HEK293 (cell line): ENCODE results near the gene AP1AR.

Experiments used
- SETDB1 ChIP-seq: IDR thresholded peaks from one replicate; pipeline ENCODE4 v1.6.1; 2017; ENCODE audit warnings: mild to moderate bottlenecking, low read length, moderate library complexity, mixed read lengths; ENCODE audit not compliant: insufficient read length
- ZBTB20 ChIP-seq: fragments of 450-650 bp; formaldehyde crosslinking; IDR thresholded peaks from 2 replicates; pipeline ENCODE4 v1.5.1; 2016; ENCODE audit warnings: missing biosample characterization, missing genetic modification characterization
- ZFP37 ChIP-seq: fragments of 450-650 bp; formaldehyde crosslinking; IDR thresholded peaks from 2 replicates; pipeline ENCODE4 v1.5.1; 2016; ENCODE audit warnings: missing biosample characterization, missing genetic modification characterization
- ZNF132 ChIP-seq: fragments of 450-650 bp; formaldehyde crosslinking; IDR thresholded peaks from 2 replicates; pipeline ENCODE4 v1.5.1; 2017; ENCODE audit warnings: missing biosample characterization, missing genetic modification characterization, borderline replicate concordance
- ZNF133 ChIP-seq: fragments of 450-650 bp; formaldehyde crosslinking; IDR thresholded peaks from 2 replicates; pipeline ENCODE4 v1.5.1; 2016; ENCODE audit warnings: missing biosample characterization, missing genetic modification characterization
- ZNF138 ChIP-seq: fragments of 450-650 bp; formaldehyde crosslinking; IDR thresholded peaks from 2 replicates; pipeline ENCODE4 v1.5.1; 2016; ENCODE audit warnings: missing biosample characterization, missing genetic modification characterization, borderline replicate concordance
- ZNF140 ChIP-seq: fragments of 450-650 bp; formaldehyde crosslinking; IDR thresholded peaks from 2 replicates; pipeline ENCODE4 v1.5.1; 2016; ENCODE audit warnings: missing biosample characterization, missing genetic modification characterization
- ZNF248 ChIP-seq: fragments of 450-650 bp; formaldehyde crosslinking; IDR thresholded peaks from 2 replicates; pipeline ENCODE4 v1.5.1; 2017; ENCODE audit warnings: missing biosample characterization, missing genetic modification characterization
- ZNF311 ChIP-seq: fragments of 450-650 bp; formaldehyde crosslinking; IDR thresholded peaks from 2 replicates; pipeline ENCODE4 v1.5.1; 2017; ENCODE audit warnings: missing biosample characterization, missing genetic modification characterization, borderline replicate concordance
- ZNF366 ChIP-seq: fragments of 450-650 bp; formaldehyde crosslinking; conservative IDR thresholded peaks from 2 replicates; pipeline ENCODE4 v1.5.1; 2016; ENCODE audit warnings: missing biosample characterization, missing genetic modification characterization
- ZNF404 ChIP-seq: fragments of 450-650 bp; formaldehyde crosslinking; IDR thresholded peaks from 2 replicates; pipeline ENCODE4 v1.5.1; 2017; ENCODE audit warnings: missing biosample characterization, missing genetic modification characterization
- ZNF48 ChIP-seq: fragments of 450-650 bp; formaldehyde crosslinking; IDR thresholded peaks from 2 replicates; pipeline ENCODE4 v1.5.1; 2016; ENCODE audit warnings: missing biosample characterization, missing genetic modification characterization
- ZNF548 ChIP-seq: fragments of 450-650 bp; formaldehyde crosslinking; IDR thresholded peaks from 2 replicates; pipeline ENCODE4 v1.5.1; 2016; ENCODE audit warnings: missing biosample characterization, missing genetic modification characterization
- ZNF600 ChIP-seq: fragments of 450-650 bp; formaldehyde crosslinking; IDR thresholded peaks from 2 replicates; pipeline ENCODE4 v1.5.1; 2016; ENCODE audit warnings: missing biosample characterization, missing genetic modification characterization
- ZNF626 ChIP-seq: fragments of 450-650 bp; sonication (Bioruptor Pico); formaldehyde crosslinking; IDR thresholded peaks from 2 replicates; pipeline ENCODE4 v1.5.1; 2018; ENCODE audit warnings: missing biosample characterization, missing genetic modification characterization, inconsistent platforms
- ZNF747 ChIP-seq: fragments of 450-650 bp; formaldehyde crosslinking; IDR thresholded peaks from 2 replicates; pipeline ENCODE4 v1.5.1; 2016; ENCODE audit warnings: missing biosample characterization, missing genetic modification characterization
- ZNF792 ChIP-seq: fragments of 450-650 bp; formaldehyde crosslinking; IDR thresholded peaks from 2 replicates; pipeline ENCODE4 v1.5.1; 2016; ENCODE audit warnings: missing biosample characterization, missing genetic modification characterization
- ZNF830 ChIP-seq: fragments of 450-650 bp; IDR thresholded peaks from 2 replicates; pipeline ENCODE4 v1.5.0; 2018; ENCODE audit warnings: missing biosample characterization, missing genetic modification characterization, low read depth, mild to moderate bottlenecking, moderate library complexity
- TF ChIP-seq, protein P1 (sequence below): fragments of 450-650 bp; formaldehyde crosslinking; conservative IDR thresholded peaks from 2 replicates; pipeline ENCODE4 v1.5.1; 2016; ENCODE audit warnings: low read depth, missing biosample characterization, missing genetic modification characterization
- TF ChIP-seq, protein P2 (sequence below): fragments of 450-650 bp; IDR thresholded peaks from 2 replicates; pipeline ENCODE4 v1.5.1; 2018; ENCODE audit warnings: missing biosample characterization, missing genetic modification characterization
- TF ChIP-seq, protein P3 (sequence below): fragments of 450-650 bp; formaldehyde crosslinking; optimal IDR thresholded peaks from 2 replicates; pipeline ENCODE3; 2016; ENCODE audit warnings: missing biosample characterization, mild to moderate bottlenecking, missing genetic modification characterization
- TF ChIP-seq, protein P4 (sequence below): fragments of 450-650 bp; formaldehyde crosslinking; IDR thresholded peaks from 2 replicates; pipeline ENCODE4 v1.5.1; 2016; ENCODE audit warnings: missing biosample characterization, missing genetic modification characterization
- TF ChIP-seq, protein P5 (sequence below): fragments of 450-650 bp; formaldehyde crosslinking; IDR thresholded peaks from 2 replicates; pipeline ENCODE4 v1.5.1; 2016; ENCODE audit warnings: missing biosample characterization, missing genetic modification characterization
- TF ChIP-seq, protein P6 (sequence below): fragments of 450-650 bp; formaldehyde crosslinking; IDR thresholded peaks from 2 replicates; pipeline ENCODE4 v1.5.1; 2016; ENCODE audit warnings: missing biosample characterization, missing genetic modification characterization, borderline replicate concordance

The AP1AR gene

DNA sequence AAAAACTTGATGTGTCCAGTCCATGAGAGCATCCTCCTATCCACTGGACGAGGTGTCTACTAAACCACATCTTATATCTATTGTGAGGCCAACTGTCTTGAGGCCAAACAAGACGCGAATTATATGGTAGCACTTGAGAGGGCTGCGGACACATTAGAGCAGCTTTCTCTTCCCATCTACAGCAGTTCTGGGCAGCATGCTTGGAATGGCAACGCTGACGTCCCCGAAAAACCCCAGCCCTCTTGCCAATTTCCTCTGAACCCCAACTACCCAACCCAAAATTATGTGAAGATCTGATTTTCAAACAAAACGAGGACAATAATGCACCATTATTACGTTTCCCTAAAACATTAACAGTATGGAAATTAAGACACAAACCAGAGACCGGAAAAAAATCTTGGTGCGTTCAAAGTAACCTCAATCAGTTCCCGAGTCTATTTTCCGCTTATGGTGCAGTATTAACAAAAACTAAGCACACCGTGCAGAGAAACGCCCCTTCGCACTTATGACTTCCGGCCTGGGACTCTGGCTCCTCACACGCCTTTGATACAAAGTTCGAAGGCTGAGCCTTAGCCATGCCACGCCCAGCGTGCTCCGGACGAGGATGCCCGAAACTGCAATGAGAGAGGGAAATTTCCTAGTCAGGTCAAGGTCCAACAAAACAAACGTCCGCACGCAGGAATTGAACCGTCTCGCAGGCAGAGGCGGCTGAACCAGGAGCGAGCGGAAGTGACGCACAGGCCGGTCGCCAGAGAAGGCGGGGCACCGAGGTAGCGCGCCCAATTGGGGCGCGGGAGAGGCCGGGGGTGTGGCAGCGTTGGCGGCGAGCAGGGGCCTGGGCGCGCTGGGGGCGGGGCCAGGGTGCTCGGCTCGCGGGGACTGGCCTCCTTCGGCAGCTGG, 458 bp upstream of the AP1AR start (continued):
- TF ChIP-seq, protein P1, sequence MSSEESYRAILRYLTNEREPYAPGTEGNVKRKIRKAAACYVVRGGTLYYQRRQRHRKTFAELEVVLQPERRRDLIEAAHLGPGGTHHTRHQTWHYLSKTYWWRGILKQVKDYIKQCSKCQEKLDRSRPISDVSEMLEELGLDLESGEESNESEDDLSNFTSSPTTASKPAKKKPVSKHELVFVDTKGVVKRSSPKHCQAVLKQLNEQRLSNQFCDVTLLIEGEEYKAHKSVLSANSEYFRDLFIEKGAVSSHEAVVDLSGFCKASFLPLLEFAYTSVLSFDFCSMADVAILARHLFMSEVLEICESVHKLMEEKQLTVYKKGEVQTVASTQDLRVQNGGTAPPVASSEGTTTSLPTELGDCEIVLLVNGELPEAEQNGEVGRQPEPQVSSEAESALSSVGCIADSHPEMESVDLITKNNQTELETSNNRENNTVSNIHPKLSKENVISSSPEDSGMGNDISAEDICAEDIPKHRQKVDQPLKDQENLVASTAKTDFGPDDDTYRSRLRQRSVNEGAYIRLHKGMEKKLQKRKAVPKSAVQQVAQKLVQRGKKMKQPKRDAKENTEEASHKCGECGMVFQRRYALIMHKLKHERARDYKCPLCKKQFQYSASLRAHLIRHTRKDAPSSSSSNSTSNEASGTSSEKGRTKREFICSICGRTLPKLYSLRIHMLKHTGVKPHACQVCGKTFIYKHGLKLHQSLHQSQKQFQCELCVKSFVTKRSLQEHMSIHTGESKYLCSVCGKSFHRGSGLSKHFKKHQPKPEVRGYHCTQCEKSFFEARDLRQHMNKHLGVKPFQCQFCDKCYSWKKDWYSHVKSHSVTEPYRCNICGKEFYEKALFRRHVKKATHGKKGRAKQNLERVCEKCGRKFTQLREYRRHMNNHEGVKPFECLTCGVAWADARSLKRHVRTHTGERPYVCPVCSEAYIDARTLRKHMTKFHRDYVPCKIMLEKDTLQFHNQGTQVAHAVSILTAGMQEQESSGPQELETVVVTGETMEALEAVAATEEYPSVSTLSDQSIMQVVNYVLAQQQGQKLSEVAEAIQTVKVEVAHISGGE (tag by site-specific recombination) = peak; percentile 93
- TF ChIP-seq, protein P2, sequence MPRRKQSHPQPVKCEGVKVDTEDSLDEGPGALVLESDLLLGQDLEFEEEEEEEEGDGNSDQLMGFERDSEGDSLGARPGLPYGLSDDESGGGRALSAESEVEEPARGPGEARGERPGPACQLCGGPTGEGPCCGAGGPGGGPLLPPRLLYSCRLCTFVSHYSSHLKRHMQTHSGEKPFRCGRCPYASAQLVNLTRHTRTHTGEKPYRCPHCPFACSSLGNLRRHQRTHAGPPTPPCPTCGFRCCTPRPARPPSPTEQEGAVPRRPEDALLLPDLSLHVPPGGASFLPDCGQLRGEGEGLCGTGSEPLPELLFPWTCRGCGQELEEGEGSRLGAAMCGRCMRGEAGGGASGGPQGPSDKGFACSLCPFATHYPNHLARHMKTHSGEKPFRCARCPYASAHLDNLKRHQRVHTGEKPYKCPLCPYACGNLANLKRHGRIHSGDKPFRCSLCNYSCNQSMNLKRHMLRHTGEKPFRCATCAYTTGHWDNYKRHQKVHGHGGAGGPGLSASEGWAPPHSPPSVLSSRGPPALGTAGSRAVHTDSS (tag by site-specific recombination) = no peak
- no peak for TF ChIP-seq ZNF132 (tag by site-specific recombination)
- no peak for TF ChIP-seq ZNF830 (tag by site-specific recombination)
- TF ChIP-seq, protein P3, sequence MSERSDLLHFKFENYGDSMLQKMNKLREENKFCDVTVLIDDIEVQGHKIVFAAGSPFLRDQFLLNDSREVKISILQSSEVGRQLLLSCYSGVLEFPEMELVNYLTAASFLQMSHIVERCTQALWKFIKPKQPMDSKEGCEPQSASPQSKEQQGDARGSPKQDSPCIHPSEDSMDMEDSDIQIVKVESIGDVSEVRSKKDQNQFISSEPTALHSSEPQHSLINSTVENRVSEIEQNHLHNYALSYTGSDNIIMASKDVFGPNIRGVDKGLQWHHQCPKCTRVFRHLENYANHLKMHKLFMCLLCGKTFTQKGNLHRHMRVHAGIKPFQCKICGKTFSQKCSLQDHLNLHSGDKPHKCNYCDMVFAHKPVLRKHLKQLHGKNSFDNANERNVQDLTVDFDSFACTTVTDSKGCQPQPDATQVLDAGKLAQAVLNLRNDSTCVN (tag by site-specific recombination) = peak; percentile 91
- TF ChIP-seq ZNF248 = no peak
- no peak for TF ChIP-seq SETDB1
- TF ChIP-seq ZNF366 = peak; percentile 73
- TF ChIP-seq ZNF747 (tag by site-specific recombination) = no peak
- TF ChIP-seq, protein P4, sequence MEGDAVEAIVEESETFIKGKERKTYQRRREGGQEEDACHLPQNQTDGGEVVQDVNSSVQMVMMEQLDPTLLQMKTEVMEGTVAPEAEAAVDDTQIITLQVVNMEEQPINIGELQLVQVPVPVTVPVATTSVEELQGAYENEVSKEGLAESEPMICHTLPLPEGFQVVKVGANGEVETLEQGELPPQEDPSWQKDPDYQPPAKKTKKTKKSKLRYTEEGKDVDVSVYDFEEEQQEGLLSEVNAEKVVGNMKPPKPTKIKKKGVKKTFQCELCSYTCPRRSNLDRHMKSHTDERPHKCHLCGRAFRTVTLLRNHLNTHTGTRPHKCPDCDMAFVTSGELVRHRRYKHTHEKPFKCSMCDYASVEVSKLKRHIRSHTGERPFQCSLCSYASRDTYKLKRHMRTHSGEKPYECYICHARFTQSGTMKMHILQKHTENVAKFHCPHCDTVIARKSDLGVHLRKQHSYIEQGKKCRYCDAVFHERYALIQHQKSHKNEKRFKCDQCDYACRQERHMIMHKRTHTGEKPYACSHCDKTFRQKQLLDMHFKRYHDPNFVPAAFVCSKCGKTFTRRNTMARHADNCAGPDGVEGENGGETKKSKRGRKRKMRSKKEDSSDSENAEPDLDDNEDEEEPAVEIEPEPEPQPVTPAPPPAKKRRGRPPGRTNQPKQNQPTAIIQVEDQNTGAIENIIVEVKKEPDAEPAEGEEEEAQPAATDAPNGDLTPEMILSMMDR (tag by site-specific recombination) = no peak
- TF ChIP-seq ZNF600 (tag by site-specific recombination) = no peak
- TF ChIP-seq ZNF626 = no peak
- TF ChIP-seq ZNF792 (tag by site-specific recombination) = no peak
- no peak for TF ChIP-seq ZNF48 (tag by site-specific recombination)
- TF ChIP-seq ZNF548 = no peak
- peak; percentile 74 for TF ChIP-seq ZNF133
- 0 out of 2 replicates have a peak, but pooled peaks have one; percentile 8 for TF ChIP-seq ZBTB20 (tag by site-specific recombination)
- TF ChIP-seq, protein P5, sequence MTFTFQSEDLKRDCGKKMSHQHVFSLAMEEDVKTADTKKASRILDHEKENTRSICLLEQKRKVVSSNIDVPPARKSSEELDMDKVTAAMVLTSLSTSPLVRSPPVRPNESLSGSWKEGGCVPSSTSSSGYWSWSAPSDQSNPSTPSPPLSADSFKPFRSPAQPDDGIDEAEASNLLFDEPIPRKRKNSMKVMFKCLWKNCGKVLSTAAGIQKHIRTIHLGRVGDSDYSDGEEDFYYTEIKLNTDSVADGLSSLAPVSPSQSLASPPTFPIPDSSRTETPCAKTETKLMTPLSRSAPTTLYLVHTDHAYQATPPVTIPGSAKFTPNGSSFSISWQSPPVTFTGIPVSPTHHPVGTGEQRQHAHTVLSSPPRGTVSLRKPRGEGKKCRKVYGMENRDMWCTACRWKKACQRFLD (tag by site-specific recombination) = no peak
- TF ChIP-seq ZNF404 (tag by site-specific recombination) = no peak
- TF ChIP-seq ZFP37 (tag by site-specific recombination) = no peak
- no peak for TF ChIP-seq ZNF140
- no peak for TF ChIP-seq ZNF311 (tag by site-specific recombination)
- no peak for TF ChIP-seq ZNF138 (tag by site-specific recombination)
- TF ChIP-seq, protein P6, sequence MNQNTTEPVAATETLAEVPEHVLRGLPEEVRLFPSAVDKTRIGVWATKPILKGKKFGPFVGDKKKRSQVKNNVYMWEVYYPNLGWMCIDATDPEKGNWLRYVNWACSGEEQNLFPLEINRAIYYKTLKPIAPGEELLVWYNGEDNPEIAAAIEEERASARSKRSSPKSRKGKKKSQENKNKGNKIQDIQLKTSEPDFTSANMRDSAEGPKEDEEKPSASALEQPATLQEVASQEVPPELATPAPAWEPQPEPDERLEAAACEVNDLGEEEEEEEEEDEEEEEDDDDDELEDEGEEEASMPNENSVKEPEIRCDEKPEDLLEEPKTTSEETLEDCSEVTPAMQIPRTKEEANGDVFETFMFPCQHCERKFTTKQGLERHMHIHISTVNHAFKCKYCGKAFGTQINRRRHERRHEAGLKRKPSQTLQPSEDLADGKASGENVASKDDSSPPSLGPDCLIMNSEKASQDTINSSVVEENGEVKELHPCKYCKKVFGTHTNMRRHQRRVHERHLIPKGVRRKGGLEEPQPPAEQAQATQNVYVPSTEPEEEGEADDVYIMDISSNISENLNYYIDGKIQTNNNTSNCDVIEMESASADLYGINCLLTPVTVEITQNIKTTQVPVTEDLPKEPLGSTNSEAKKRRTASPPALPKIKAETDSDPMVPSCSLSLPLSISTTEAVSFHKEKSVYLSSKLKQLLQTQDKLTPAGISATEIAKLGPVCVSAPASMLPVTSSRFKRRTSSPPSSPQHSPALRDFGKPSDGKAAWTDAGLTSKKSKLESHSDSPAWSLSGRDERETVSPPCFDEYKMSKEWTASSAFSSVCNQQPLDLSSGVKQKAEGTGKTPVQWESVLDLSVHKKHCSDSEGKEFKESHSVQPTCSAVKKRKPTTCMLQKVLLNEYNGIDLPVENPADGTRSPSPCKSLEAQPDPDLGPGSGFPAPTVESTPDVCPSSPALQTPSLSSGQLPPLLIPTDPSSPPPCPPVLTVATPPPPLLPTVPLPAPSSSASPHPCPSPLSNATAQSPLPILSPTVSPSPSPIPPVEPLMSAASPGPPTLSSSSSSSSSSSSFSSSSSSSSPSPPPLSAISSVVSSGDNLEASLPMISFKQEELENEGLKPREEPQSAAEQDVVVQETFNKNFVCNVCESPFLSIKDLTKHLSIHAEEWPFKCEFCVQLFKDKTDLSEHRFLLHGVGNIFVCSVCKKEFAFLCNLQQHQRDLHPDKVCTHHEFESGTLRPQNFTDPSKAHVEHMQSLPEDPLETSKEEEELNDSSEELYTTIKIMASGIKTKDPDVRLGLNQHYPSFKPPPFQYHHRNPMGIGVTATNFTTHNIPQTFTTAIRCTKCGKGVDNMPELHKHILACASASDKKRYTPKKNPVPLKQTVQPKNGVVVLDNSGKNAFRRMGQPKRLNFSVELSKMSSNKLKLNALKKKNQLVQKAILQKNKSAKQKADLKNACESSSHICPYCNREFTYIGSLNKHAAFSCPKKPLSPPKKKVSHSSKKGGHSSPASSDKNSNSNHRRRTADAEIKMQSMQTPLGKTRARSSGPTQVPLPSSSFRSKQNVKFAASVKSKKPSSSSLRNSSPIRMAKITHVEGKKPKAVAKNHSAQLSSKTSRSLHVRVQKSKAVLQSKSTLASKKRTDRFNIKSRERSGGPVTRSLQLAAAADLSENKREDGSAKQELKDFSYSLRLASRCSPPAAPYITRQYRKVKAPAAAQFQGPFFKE (tag by site-specific recombination) = no peak
